Measurements from ENCODE around the gene PTPN4.

- no peak for TF ChIP-seq CHD7 (IDR thresholded peaks at IDR 0.05; ENCODE audit: insufficient replicate concordance, low read length)
- TF ChIP-seq, protein P1, sequence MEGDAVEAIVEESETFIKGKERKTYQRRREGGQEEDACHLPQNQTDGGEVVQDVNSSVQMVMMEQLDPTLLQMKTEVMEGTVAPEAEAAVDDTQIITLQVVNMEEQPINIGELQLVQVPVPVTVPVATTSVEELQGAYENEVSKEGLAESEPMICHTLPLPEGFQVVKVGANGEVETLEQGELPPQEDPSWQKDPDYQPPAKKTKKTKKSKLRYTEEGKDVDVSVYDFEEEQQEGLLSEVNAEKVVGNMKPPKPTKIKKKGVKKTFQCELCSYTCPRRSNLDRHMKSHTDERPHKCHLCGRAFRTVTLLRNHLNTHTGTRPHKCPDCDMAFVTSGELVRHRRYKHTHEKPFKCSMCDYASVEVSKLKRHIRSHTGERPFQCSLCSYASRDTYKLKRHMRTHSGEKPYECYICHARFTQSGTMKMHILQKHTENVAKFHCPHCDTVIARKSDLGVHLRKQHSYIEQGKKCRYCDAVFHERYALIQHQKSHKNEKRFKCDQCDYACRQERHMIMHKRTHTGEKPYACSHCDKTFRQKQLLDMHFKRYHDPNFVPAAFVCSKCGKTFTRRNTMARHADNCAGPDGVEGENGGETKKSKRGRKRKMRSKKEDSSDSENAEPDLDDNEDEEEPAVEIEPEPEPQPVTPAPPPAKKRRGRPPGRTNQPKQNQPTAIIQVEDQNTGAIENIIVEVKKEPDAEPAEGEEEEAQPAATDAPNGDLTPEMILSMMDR (IDR thresholded peaks at IDR 0.05; ENCODE audit: control extremely low read depth in 1 of 3, insufficient read depth in 1 of 3, low read depth in 1 of 3, low read length in 3 of 3): no peak
- no peak for TF ChIP-seq NANOG (IDR thresholded peaks at IDR 0.05; ENCODE audit: insufficient read depth, low read depth, low read length, poor library complexity, severe bottlenecking)
- TF ChIP-seq EP300 (IDR thresholded peaks at IDR 0.05; ENCODE audit: borderline replicate concordance in 1 of 2, low read depth in 2 of 2, low read length in 2 of 2): no peak
- no peak for TF ChIP-seq POLR2A (IDR thresholded peaks at IDR 0.05; ENCODE audit: control extremely low read depth in 1 of 2, low read depth in 2 of 2, low read length in 2 of 2)
- TF ChIP-seq GABPA (IDR thresholded peaks at IDR 0.05; ENCODE audit: borderline replicate concordance, insufficient read depth, low read length): no peak
- TF ChIP-seq, protein P2, sequence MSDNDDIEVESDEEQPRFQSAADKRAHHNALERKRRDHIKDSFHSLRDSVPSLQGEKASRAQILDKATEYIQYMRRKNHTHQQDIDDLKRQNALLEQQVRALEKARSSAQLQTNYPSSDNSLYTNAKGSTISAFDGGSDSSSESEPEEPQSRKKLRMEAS (IDR thresholded peaks at IDR 0.05): no peak
- TF ChIP-seq CEBPB (IDR thresholded peaks at IDR 0.05; ENCODE audit: low read depth, low read length): no peak
- no peak for TF ChIP-seq FOSL1 (IDR thresholded peaks at IDR 0.05; ENCODE audit: insufficient read depth, low read depth, low read length)
These were observed 81.8 kb downstream of the PTPN4 start for GRCh38 chr2:119841550-119841949.

Data from H1 (cell line).